Choroid plexus epithelial cell (primary cell): ENCODE results near the gene PTCD3.

ENCODE experiments used
- DNase-seq: peaks from one replicate; pipeline ENCODE4 v3.0.0-alpha.2; 2010; ENCODE audit warnings: low read depth
- H3K4me3 ChIP-seq: 2 replicates; pipeline ENCODE4 v1.5.1; 2011; ENCODE audit warnings: low read depth, mild to moderate bottlenecking, control low read depth, low read length, moderate library complexity
- CTCF ChIP-seq: conservative IDR thresholded peaks from 2 replicates; pipeline ENCODE4 v1.5.1; 2011; ENCODE audit warnings: low read depth, mild to moderate bottlenecking, control low read depth, inconsistent platforms, low read length, moderate library complexity

Gene PTCD3

GRCh38 chr2:86105969-86106945, at the start of gene PTCD3:
PTCD3 (plus strand) TSS chr2:86106235; CDS start chr2:86106248, 13 bp downstream.
- peak within 1 kb of the TSS; percentile 94 for H3K4me3 ChIP-seq
- DNase-seq = peak; percentile 98
- TF ChIP-seq CTCF = no peak

- DNase-seq = no peak
- TF ChIP-seq CTCF = no peak
- H3K4me3 ChIP-seq = no peak overlapping the region
Observed at GRCh38 chr2:86056590-86057331, 49.3 kb upstream of the PTCD3 start.

GRCh38 chr2:86062043-86062442, 44.0 kb upstream of the PTCD3 start:
- no peak for TF ChIP-seq CTCF
- peak; percentile 87 for DNase-seq
- no peak overlapping the region for H3K4me3 ChIP-seq

GRCh38 chr2:86064006-86064405, 42.0 kb upstream of the PTCD3 start:
- DNase-seq = peak; percentile 88
- TF ChIP-seq CTCF = no peak
- no peak overlapping the region for H3K4me3 ChIP-seq

GRCh38 chr2:86065512-86065911, 40.5 kb upstream of the PTCD3 start:
- no peak for DNase-seq
- TF ChIP-seq CTCF = no peak
- H3K4me3 ChIP-seq = no peak overlapping the region

- no peak for TF ChIP-seq CTCF
- DNase-seq = no peak
Observed at GRCh38 chr2:86066007-86066578, 39.9 kb upstream of the PTCD3 start.

More at GRCh38 chr2:86066007-86066578, 39.9 kb upstream of the PTCD3 start:
- no peak overlapping the region for H3K4me3 ChIP-seq
